Brain microvascular endothelial cell (primary cell): ENCODE data around the gene DNAJB13.

Source experiments
- DNase-seq: peaks from one replicate; pipeline ENCODE4 v3.0.0-alpha.2; 2020
- H3K27ac ChIP-seq: fragments of 250-450 bp; sonication (Bioruptor Pico); 2 replicates; pipeline ENCODE4 v1.5.1; 2020; ENCODE audit warnings: mild to moderate bottlenecking, moderate library complexity
- H3K27me3 ChIP-seq: fragments of 250-450 bp; sonication (Bioruptor Pico); replicated peaks from 2 replicates; pipeline ENCODE4 v1.5.1; 2020; ENCODE audit warnings: mild to moderate bottlenecking
- H3K36me3 ChIP-seq: fragments of 250-450 bp; sonication (Bioruptor Pico); replicated peaks from 2 replicates; pipeline ENCODE4 v1.5.1; 2020; ENCODE audit warnings: mild to moderate bottlenecking
- H3K4me3 ChIP-seq: 2 replicates; pipeline ENCODE4 v1.5.1; 2011; ENCODE audit warnings: low read depth, mild to moderate bottlenecking, control low read depth, low read length, moderate library complexity
- in situ Hi-C: cut with HindIII; loops from 2 replicates; pipeline ENCODE4 v1.10.0; 2017; ENCODE audit warnings: low sequenced_read_pairs, low pct_ligation_motif_present
- TF ChIP-seq, protein P1 (sequence below): IDR thresholded peaks from 2 replicates; pipeline ENCODE4 v1.5.1; 2011; ENCODE audit warnings: low read depth, mild to moderate bottlenecking, moderate library complexity, low read length, control low read depth, inconsistent platforms; ENCODE audit errors: missing control alignments

Gene DNAJB13

DNA sequence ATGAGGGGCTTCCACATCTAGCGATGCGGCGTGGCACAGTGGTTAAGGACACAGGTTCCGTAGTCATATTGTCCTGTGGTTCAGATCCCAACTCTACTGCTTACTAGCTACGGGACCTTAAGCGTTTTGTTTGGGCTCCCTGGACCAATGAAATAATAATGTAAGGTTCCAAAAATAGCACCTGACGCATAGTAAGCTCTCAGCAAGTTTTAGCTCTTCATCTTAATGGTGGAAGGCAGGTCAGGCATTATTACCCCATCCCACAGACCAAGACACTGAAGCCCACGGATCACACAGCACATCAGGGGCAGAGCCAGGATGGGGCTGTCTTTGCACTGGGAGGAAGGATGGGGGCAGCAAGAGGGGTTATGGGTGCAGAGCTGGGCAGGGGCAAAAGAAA lies 13.0 kb downstream of the DNAJB13 start:
- Histone ChIP-seq H3K27me3 (no peaks in the 10 kb centered on the region), H3K4me3 (no peak overlapping the region), H3K36me3 (no peaks in the 10 kb centered on the region), H3K27ac (no peak overlapping the region)
- no peak for DNase-seq
- in situ Hi-C loops, result no loop called here
- TF ChIP-seq, protein P1, sequence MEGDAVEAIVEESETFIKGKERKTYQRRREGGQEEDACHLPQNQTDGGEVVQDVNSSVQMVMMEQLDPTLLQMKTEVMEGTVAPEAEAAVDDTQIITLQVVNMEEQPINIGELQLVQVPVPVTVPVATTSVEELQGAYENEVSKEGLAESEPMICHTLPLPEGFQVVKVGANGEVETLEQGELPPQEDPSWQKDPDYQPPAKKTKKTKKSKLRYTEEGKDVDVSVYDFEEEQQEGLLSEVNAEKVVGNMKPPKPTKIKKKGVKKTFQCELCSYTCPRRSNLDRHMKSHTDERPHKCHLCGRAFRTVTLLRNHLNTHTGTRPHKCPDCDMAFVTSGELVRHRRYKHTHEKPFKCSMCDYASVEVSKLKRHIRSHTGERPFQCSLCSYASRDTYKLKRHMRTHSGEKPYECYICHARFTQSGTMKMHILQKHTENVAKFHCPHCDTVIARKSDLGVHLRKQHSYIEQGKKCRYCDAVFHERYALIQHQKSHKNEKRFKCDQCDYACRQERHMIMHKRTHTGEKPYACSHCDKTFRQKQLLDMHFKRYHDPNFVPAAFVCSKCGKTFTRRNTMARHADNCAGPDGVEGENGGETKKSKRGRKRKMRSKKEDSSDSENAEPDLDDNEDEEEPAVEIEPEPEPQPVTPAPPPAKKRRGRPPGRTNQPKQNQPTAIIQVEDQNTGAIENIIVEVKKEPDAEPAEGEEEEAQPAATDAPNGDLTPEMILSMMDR, result no peak

DNA sequence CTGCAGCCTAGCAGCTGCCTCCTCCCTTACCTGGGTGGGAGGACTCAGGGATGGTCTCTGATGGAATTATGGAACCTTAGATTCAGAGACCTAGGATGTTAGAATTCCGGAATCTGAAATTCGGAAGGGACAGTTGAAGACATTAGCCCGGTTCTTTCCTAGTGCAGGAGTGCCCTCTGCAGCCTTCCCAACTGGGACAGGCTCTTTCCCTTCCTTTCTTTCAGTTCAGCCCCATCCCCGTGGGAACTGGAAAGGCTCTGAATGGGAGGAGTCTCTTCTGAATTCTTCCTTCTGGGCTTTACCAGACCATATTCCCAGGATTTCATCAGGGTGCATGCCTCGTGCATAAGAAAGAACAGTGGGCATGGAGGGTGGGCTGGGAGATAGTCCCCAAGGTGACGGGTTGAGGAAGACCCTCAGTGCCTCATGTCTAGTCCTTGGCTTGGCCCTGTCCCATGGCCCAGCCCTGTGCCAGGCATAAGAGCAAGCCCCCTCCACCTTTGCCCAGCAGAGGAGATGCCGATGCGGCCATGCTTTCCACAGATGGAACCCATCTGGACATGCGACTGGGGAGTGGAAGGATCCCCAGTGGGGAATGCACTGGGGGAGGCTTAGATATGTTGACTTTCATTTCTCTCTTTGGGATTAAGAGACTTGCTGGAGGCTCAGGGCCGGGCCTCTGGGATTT lies 14.4 kb downstream of the DNAJB13 start:
- Histone ChIP-seq H3K27ac (no peak overlapping the region), H3K27me3 (no peaks in the 10 kb centered on the region), H3K4me3 (no peak overlapping the region), H3K36me3 (no peaks in the 10 kb centered on the region)
- in situ Hi-C loops, result no loop called here
- no peak for DNase-seq
- TF ChIP-seq, protein P1, result no peak

DNA sequence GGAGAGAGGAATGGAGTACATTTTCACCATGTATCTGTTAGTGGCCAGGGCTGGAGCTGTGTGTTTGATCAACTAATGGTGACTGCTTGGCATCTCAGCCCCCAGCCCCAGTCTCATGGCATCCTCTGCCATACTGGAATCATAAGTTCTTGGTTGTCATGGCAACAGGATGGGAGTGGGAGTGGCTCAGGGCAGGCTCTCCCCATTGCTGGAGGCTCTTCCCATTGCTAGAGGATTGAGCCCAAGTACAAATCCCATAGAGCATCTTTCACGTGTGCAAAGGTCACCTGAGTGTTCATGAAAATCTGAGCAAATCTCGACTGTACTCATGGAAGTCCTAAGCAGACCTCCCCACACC lies 14.9 kb downstream of the DNAJB13 start:
- Histone ChIP-seq H3K4me3 (no peak overlapping the region), H3K36me3 (no peaks in the 10 kb centered on the region), H3K27ac (no peak overlapping the region), H3K27me3 (no peaks in the 10 kb centered on the region)
- in situ Hi-C loops, result no loop called here
- TF ChIP-seq, protein P1, result no peak
- no peak for DNase-seq

DNA sequence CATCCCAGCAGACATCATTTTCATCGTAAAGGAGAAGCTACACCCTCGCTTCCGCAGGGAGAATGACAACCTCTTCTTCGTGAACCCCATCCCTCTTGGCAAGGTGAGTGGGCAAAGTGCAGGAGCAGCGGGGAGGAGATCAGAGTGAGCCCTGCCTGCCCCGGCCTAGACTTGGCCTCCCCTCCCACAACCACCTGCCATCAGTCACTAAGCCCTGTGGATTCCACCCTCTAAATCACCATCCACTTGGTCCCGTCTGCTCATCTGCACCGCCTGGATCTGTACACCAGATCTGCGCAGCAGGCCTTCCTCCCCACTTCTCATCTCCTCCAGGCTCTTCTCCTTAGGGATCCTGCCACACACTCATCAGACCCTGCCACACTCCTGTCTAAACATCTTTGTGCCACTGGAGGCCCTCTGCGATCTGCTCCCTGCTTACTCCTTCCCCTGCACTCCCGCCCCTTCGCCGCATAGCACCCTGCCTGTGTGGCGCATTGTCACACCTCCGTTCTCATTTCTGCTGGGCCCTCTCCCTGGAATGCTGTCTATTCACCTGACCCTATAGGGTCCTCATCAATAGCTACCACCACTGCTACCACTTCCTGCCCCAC lies 17.6 kb downstream of the DNAJB13 start:
- H3K4me3 ChIP-seq, result no peak overlapping the region
- TF ChIP-seq, protein P1, result no peak

DNA sequence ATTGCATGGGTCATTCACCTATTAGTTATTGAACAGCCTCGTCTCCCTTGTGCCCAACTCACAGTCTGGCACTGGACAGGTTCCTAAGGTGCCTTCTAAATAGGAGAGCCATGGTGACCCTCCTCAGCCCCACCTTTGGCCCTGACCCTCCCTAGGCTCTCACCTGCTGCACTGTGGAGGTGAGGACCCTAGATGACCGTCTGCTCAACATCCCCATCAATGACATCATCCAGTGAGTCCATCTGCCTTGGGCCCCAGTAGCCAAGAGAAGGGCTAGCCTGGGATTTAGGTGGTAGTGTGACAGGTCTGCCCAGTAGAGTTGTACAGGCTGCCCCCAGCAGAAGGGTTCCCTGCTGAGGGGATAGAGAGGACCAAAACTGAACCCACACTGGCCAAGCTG lies 18.3 kb downstream of the DNAJB13 start:
- in situ Hi-C loops, result no loop called here

More for the DNA sequence above, 17.6 kb downstream of the DNAJB13 start:
- Histone ChIP-seq H3K27me3 (no peaks in the 10 kb centered on the region), H3K27ac (no peak overlapping the region), H3K36me3 (no peaks in the 10 kb centered on the region)
- in situ Hi-C loops, result no loop called here
- no peak for DNase-seq

More for the DNA sequence above, 18.3 kb downstream of the DNAJB13 start:
- no peaks in the 10 kb centered on the region for H3K36me3 ChIP-seq
- no peaks in the 10 kb centered on the region for H3K27me3 ChIP-seq
- H3K4me3 ChIP-seq, result no peak overlapping the region
- TF ChIP-seq, protein P1, result no peak
- no peak overlapping the region for H3K27ac ChIP-seq
- DNase-seq, result no peak
